HAP-1 (cell line): ENCODE results near the gene PRMT1.

Source experiments
- DNase-seq, 2 experiments: peaks; one replicate each; pipeline ENCODE4 v3.0.0-alpha.2; 2016 to 2020; ENCODE audit warnings: low spot score in 2 of 2
- H3K27me3 ChIP-seq: fragments of 250-450 bp; sonication (Bioruptor Pico); 2 replicates; pipeline ENCODE4 v1.5.1; 2020; ENCODE audit warnings: low read depth, mild to moderate bottlenecking, moderate library complexity
- H3K36me3 ChIP-seq: fragments of 250-450 bp; sonication (Bioruptor Pico); replicated peaks from 2 replicates; pipeline ENCODE4 v1.5.1; 2020; ENCODE audit warnings: mild to moderate bottlenecking
- H3K4me1 ChIP-seq: fragments of 250-450 bp; sonication (Bioruptor Pico); 2 replicates; pipeline ENCODE4 v1.5.1; 2020; ENCODE audit warnings: mild to moderate bottlenecking
- H3K4me3 ChIP-seq: fragments of 250-450 bp; sonication (Bioruptor Pico); 2 replicates; pipeline ENCODE4 v1.5.1; 2020; ENCODE audit warnings: mild to moderate bottlenecking, moderate library complexity
- H3K9me3 ChIP-seq: fragments of 250-450 bp; sonication (Bioruptor Pico); 2 replicates; pipeline ENCODE4 v1.5.1; 2020; ENCODE audit warnings: mild to moderate bottlenecking, moderate library complexity
- in situ Hi-C: fragments of 300-500 bp; cut with MboI; formaldehyde crosslinking; loops from 3 replicates; pipeline ENCODE4 v1.14.3; 2020; ENCODE audit warnings: low sequenced_read_pairs, inconsistent platforms, mixed read lengths

Gene PRMT1

GRCh38 chr19:49641688-49642491 lies 35.2 kb upstream of the PRMT1 start, which contains the start of gene SCAF1:
SCAF1 (plus strand) TSS chr19:49642209; CDS start chr19:49645027, 2,818 bp downstream.
- in situ Hi-C loops: no loop called here
- Histone ChIP-seq H3K36me3 (peaks cover 18% of the 10 kb centered on the region), H3K27me3 (no peaks in the 10 kb centered on the region), H3K4me3 (peak within 1 kb of the TSS; percentile 82), H3K4me1 (peaks cover 24% of the 10 kb centered on the region), H3K9me3 (no peaks in the 10 kb centered on the region)
- DNase-seq: peak; percentile 99

GRCh38 chr19:49642492-49643035 lies 34.5 kb upstream of the PRMT1 start:
- no peaks in the 10 kb centered on the region for H3K9me3 ChIP-seq
- H3K4me3 ChIP-seq: peak overlapping the region; percentile 82
- no peak for DNase-seq
- in situ Hi-C loops: no loop called here
- no peaks in the 10 kb centered on the region for H3K27me3 ChIP-seq
- peaks cover 24% of the 10 kb centered on the region for H3K4me1 ChIP-seq
- H3K36me3 ChIP-seq: peaks cover 25% of the 10 kb centered on the region

GRCh38 chr19:49643466-49643865 lies 33.6 kb upstream of the PRMT1 start:
- peaks cover 30% of the 10 kb centered on the region for H3K36me3 ChIP-seq
- H3K27me3 ChIP-seq: no peaks in the 10 kb centered on the region
- DNase-seq: no peak
- in situ Hi-C loops: no loop called here
- no peaks in the 10 kb centered on the region for H3K9me3 ChIP-seq
- peak overlapping the region; percentile 82 for H3K4me3 ChIP-seq
- peaks cover 18% of the 10 kb centered on the region for H3K4me1 ChIP-seq

- H3K4me3 ChIP-seq: no peak overlapping the region
- peaks cover 16% of the 10 kb centered on the region for H3K4me1 ChIP-seq
- no peaks in the 10 kb centered on the region for H3K9me3 ChIP-seq
- no peaks in the 10 kb centered on the region for H3K27me3 ChIP-seq
- in situ Hi-C loops: no loop called here
- no peak for DNase-seq
- H3K36me3 ChIP-seq: peaks cover 43% of the 10 kb centered on the region
These were observed 31.5 kb upstream of the PRMT1 start for GRCh38 chr19:49645592-49645991.

- in situ Hi-C loops: no loop called here
- DNase-seq: no peak
- Histone ChIP-seq H3K4me3 (no peak overlapping the region), H3K27me3 (no peaks in the 10 kb centered on the region), H3K9me3 (no peaks in the 10 kb centered on the region), H3K36me3 (peaks cover 43% of the 10 kb centered on the region), H3K4me1 (peaks cover 13% of the 10 kb centered on the region)
These were observed 31.1 kb upstream of the PRMT1 start for GRCh38 chr19:49645995-49646394.

GRCh38 chr19:49646586-49646985 lies 30.5 kb upstream of the PRMT1 start:
- H3K36me3 ChIP-seq: peaks cover 46% of the 10 kb centered on the region
- in situ Hi-C loops: no loop called here
- H3K9me3 ChIP-seq: no peaks in the 10 kb centered on the region
- no peak overlapping the region for H3K4me3 ChIP-seq
- peaks cover 7% of the 10 kb centered on the region for H3K4me1 ChIP-seq
- no peak for DNase-seq
- no peaks in the 10 kb centered on the region for H3K27me3 ChIP-seq

- no peak overlapping the region for H3K4me3 ChIP-seq
- H3K4me1 ChIP-seq: no peaks in the 10 kb centered on the region
- H3K36me3 ChIP-seq: peaks cover 76% of the 10 kb centered on the region
- H3K27me3 ChIP-seq: no peaks in the 10 kb centered on the region
- no peak for DNase-seq
- in situ Hi-C loops: no loop called here
- no peaks in the 10 kb centered on the region for H3K9me3 ChIP-seq
These were observed 25.8 kb upstream of the PRMT1 start for GRCh38 chr19:49651029-49651819.

- H3K4me1 ChIP-seq: no peaks in the 10 kb centered on the region
- in situ Hi-C loops: no loop called here
- H3K36me3 ChIP-seq: peaks cover 75% of the 10 kb centered on the region
- DNase-seq: no peak
- no peaks in the 10 kb centered on the region for H3K9me3 ChIP-seq
- no peaks in the 10 kb centered on the region for H3K27me3 ChIP-seq
- no peak overlapping the region for H3K4me3 ChIP-seq
These were observed 25.1 kb upstream of the PRMT1 start for GRCh38 chr19:49651820-49652550.

DNA sequence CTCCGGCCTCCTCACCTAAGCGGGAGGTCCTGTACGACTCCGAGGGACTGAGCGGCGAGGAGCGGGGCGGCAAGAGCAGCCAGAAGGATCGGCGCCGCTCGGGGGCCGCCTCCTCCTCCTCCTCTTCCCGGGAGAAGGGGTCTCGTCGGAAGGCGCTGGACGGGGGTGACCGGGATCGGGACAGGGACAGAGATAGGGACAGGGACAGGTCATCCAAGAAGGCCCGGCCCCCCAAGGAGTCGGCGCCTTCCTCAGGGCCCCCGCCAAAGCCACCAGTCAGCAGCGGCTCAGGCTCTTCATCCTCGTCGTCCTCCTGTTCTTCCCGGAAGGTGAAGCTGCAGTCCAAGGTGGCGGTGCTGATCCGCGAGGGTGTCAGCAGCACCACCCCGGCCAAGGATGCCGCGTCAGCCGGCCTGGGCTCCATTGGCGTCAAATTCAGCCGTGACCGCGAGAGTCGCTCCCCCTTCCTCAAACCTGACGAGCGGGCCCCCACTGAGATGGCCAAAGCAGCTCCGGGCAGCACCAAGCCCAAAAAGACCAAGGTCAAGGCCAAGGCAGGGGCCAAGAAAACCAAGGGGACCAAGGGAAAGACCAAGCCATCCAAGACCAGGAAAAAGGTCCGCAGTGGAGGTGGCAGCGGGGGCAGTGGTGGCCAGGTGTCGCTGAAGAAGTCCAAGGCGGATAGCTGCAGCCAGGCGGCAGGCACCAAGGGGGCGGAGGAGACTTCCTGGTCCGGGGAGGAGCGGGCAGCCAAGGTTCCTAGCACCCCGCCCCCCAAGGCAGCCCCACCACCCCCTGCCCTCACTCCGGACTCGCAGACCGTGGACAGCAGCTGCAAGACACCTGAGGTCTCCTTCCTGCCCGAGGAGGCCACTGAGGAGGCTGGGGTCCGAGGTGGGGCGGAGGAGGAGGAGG lies 24.3 kb upstream of the PRMT1 start:
- H3K4me3 ChIP-seq: no peak overlapping the region
- no peaks in the 10 kb centered on the region for H3K4me1 ChIP-seq
- H3K36me3 ChIP-seq: peaks cover 73% of the 10 kb centered on the region
- no peaks in the 10 kb centered on the region for H3K9me3 ChIP-seq
- in situ Hi-C loops: no loop called here
- DNase-seq: no peak
- no peaks in the 10 kb centered on the region for H3K27me3 ChIP-seq

DNA sequence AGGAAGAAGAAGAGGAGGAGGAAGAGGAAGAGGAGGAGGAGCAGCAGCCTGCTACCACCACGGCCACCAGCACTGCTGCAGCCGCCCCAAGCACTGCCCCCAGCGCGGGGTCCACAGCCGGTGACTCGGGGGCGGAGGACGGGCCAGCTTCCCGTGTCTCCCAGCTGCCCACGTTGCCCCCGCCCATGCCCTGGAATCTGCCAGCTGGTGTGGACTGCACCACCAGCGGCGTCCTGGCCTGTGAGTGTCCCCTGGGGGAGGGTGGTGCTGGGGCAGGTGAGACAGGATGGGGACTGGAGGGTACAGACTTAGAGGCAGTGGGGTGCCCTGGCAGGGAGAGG lies 23.6 kb upstream of the PRMT1 start:
- in situ Hi-C loops: no loop called here
- DNase-seq: no peak
- H3K4me1 ChIP-seq: no peaks in the 10 kb centered on the region
- no peaks in the 10 kb centered on the region for H3K27me3 ChIP-seq
- no peak overlapping the region for H3K4me3 ChIP-seq
- H3K9me3 ChIP-seq: no peaks in the 10 kb centered on the region
- peaks cover 77% of the 10 kb centered on the region for H3K36me3 ChIP-seq

- no peaks in the 10 kb centered on the region for H3K4me1 ChIP-seq
- DNase-seq: no peak
- peaks cover 81% of the 10 kb centered on the region for H3K36me3 ChIP-seq
- no peaks in the 10 kb centered on the region for H3K27me3 ChIP-seq
- H3K9me3 ChIP-seq: no peaks in the 10 kb centered on the region
- no peak overlapping the region for H3K4me3 ChIP-seq
- in situ Hi-C loops: no loop called here
These were observed 22.5 kb upstream of the PRMT1 start for GRCh38 chr19:49654581-49654980.

GRCh38 chr19:49655570-49656455 lies 21.3 kb upstream of the PRMT1 start:
- no peak for DNase-seq
- Histone ChIP-seq H3K4me1 (no peaks in the 10 kb centered on the region), H3K36me3 (peaks cover 85% of the 10 kb centered on the region), H3K4me3 (no peak overlapping the region), H3K9me3 (no peaks in the 10 kb centered on the region), H3K27me3 (no peaks in the 10 kb centered on the region)
- in situ Hi-C loops: no loop called here
